Activated T-cell treated with anti-CD3 and anti-CD28 coated beads for 48 hours (primary cell): Measurements from ENCODE around the gene BDKRB2.

Experiments
- DNase-seq: peaks from one replicate; pipeline ENCODE4 v3.0.0-alpha.2; 2020; ENCODE audit warnings: low read depth

BDKRB2 gene

GRCh38 chr14:96204151-96205058 lies at the start of gene BDKRB2:
TSS of gene BDKRB2 (plus strand) at chr14:96204839. CDS start at chr14:96237108, 32,269 bp downstream.
- DNase-seq = peak; percentile 10

GRCh38 chr14:96154900-96155299 lies 49.7 kb upstream of the BDKRB2 start:
- DNase-seq = no peak

- DNase-seq = no peak
Measured at GRCh38 chr14:96156804-96157760, 47.6 kb upstream of the BDKRB2 start.

- DNase-seq = no peak
Measured at GRCh38 chr14:96158735-96159134, 45.9 kb upstream of the BDKRB2 start.

- DNase-seq = no peak
Measured at GRCh38 chr14:96160076-96160912, 44.3 kb upstream of the BDKRB2 start.

- no peak for DNase-seq
Measured at GRCh38 chr14:96160913-96161310, 43.7 kb upstream of the BDKRB2 start.

GRCh38 chr14:96161636-96162035 lies 43.0 kb upstream of the BDKRB2 start:
- DNase-seq = no peak

GRCh38 chr14:96162265-96162664 lies 42.4 kb upstream of the BDKRB2 start:
- DNase-seq = no peak

- DNase-seq = no peak
Measured at GRCh38 chr14:96162741-96163140, 41.9 kb upstream of the BDKRB2 start.

- DNase-seq = no peak
Measured at GRCh38 chr14:96164861-96165490, 39.7 kb upstream of the BDKRB2 start.

- no peak for DNase-seq
Measured at GRCh38 chr14:96165493-96166436, 38.9 kb upstream of the BDKRB2 start.

GRCh38 chr14:96166461-96167223 lies 38.0 kb upstream of the BDKRB2 start:
- no peak for DNase-seq

- no peak for DNase-seq
Measured at GRCh38 chr14:96167224-96168148, 37.2 kb upstream of the BDKRB2 start.

- DNase-seq = no peak
Measured at GRCh38 chr14:96168581-96168980, 36.1 kb upstream of the BDKRB2 start.

- DNase-seq = no peak
Measured at GRCh38 chr14:96170961-96171592, 33.6 kb upstream of the BDKRB2 start.

GRCh38 chr14:96173636-96174475 lies 30.8 kb upstream of the BDKRB2 start:
- no peak for DNase-seq

GRCh38 chr14:96176275-96176674 lies 28.4 kb upstream of the BDKRB2 start:
- no peak for DNase-seq
